Endothelial cell of umbilical vein (primary cell): ENCODE measurements around the gene ABHD14A. TPM values are rescaled to one million over a fixed set of nuclear protein-coding genes. Genes with fewer than 3 reads are reported as not detected.

Experiments
- BruUV-seq: library from RNA; stranded (reverse); fragments of 400-500 nt; replicated peaks from 2 replicates; lab custom pipeline; 2021; lab: Mats Ljungman, UMichigan
- CTCF ChIA-PET: fragments of 300-600, 350-600 bp; sonication (Branson Sonifier 250); formaldehyde crosslinking; loops from one replicate; lab custom pipeline; 2021; ENCODE audit warnings: antibody characterized with exemption, inconsistent platforms; lab: Charles Lee
- POLR2A ChIA-PET: fragments of 300-600, 350-600 bp; sonication (Branson Sonifier 250); formaldehyde crosslinking; loops from one replicate; lab custom pipeline; 2021; ENCODE audit warnings: antibody characterized with exemption, inconsistent platforms; lab: Charles Lee
- DNase-seq: peaks from one replicate; pipeline ENCODE4 v3.0.0-alpha.2; 2011; ENCODE audit warnings: low read depth, low spot score
- FAIRE-seq: peaks from 2 replicates; lab custom pipeline; 2011; peaks lifted over from hg19 to GRCh38; lab: Jason Lieb, UNC
- H2AFZ ChIP-seq: 2 replicates; pipeline ENCODE4 v1.6.0; 2012; ENCODE audit warnings: low read depth, low read length, control low read depth, inconsistent platforms
- H3K27ac ChIP-seq: 2 replicates; pipeline ENCODE4 v1.5.1; 2011; ENCODE audit warnings: low read depth, mild to moderate bottlenecking, control low read depth, low read length, moderate library complexity; ENCODE audit not compliant: insufficient read depth
- H3K27me3 ChIP-seq, 2 experiments: 2 replicates each; pipeline versions ENCODE4 v1.6.0 to v1.6.1; 2011; ENCODE audit warnings: low read length in 2 of 2, mixed read lengths in 1 of 2; ENCODE audit not compliant: control insufficient read depth in 2 of 2, insufficient read depth in 2 of 2
- H3K36me3 ChIP-seq, 2 experiments: 2 replicates in 1 of 2; 3 replicates in 1 of 2; pipeline ENCODE4 v1.5.1; 2011; ENCODE audit warnings: low read length in 2 of 2, mild to moderate bottlenecking in 1 of 2, moderate library complexity in 1 of 2; ENCODE audit not compliant: control insufficient read depth in 2 of 2, insufficient read depth in 2 of 2; ENCODE audit errors: extremely low read depth in 1 of 2
- H3K4me1 ChIP-seq: 3 replicates; pipeline ENCODE4 v1.5.1; 2011; ENCODE audit warnings: mild to moderate bottlenecking, low read length; ENCODE audit not compliant: control insufficient read depth, insufficient read depth; ENCODE audit errors: extremely low read depth
- H3K4me2 ChIP-seq: 2 replicates; pipeline ENCODE4 v1.6.1; 2011; ENCODE audit warnings: low read length, control low read depth, mixed read lengths; ENCODE audit not compliant: insufficient read depth
- H3K4me3 ChIP-seq, 3 experiments: fragments of 200-600 bp in 1 of 3; sonication (generic), shearing (Covaris generic) in 1 of 3; replicated peaks in 1 of 3; 2 replicates each; pipeline ENCODE4 v1.5.1; 2011 to 2016; ENCODE audit warnings: control low read depth in 3 of 3, low read length in 3 of 3, mild to moderate bottlenecking in 2 of 3, inconsistent platforms in 1 of 3, low read depth in 1 of 3, moderate library complexity in 1 of 3; ENCODE audit not compliant: insufficient read depth in 1 of 3
- H3K79me2 ChIP-seq: 2 replicates; pipeline ENCODE4 v1.6.0; 2012; ENCODE audit warnings: low read length, inconsistent platforms; ENCODE audit not compliant: control insufficient read depth, insufficient read depth
- H3K9ac ChIP-seq: replicated peaks from 2 replicates; pipeline ENCODE3; 2011; ENCODE audit warnings: low read length, control low read depth; ENCODE audit not compliant: insufficient read depth; ENCODE audit errors: extremely low read depth
- H3K9me1 ChIP-seq: replicated peaks from 3 replicates; pipeline ENCODE4 v1.6.0; 2011; ENCODE audit warnings: mild to moderate bottlenecking, low read length; ENCODE audit not compliant: control insufficient read depth, insufficient read depth; ENCODE audit errors: extremely low read depth
- H3K9me3 ChIP-seq: replicated peaks from 2 replicates; pipeline ENCODE4 v1.5.1; 2012; ENCODE audit warnings: low read length, inconsistent platforms; ENCODE audit not compliant: control insufficient read depth, insufficient read depth
- H4K20me1 ChIP-seq: replicated peaks from 2 replicates; pipeline ENCODE3; 2011; ENCODE audit warnings: mild to moderate bottlenecking, low read length; ENCODE audit not compliant: control insufficient read depth, insufficient read depth; ENCODE audit errors: extremely low read depth
- CTCF ChIP-seq, 2 donors: IDR thresholded peaks; 1 replicate in 1 of 2; 2 replicates in 1 of 2; pipeline ENCODE4 v1.5.1; 2011; ENCODE audit warnings: low read length in 2 of 2, mild to moderate bottlenecking in 2 of 2, moderate library complexity in 2 of 2, control low read depth in 1 of 2, inconsistent platforms in 1 of 2, low read depth in 1 of 2; ENCODE audit not compliant: insufficient read depth in 1 of 2; ENCODE audit errors: extremely low read depth in 1 of 2
- EZH2 ChIP-seq: IDR thresholded peaks from 2 replicates; pipeline ENCODE4 v1.6.1; 2012; ENCODE audit warnings: borderline replicate concordance, low read depth, mild to moderate bottlenecking, moderate library complexity, low read length, inconsistent platforms; ENCODE audit not compliant: severe bottlenecking
- FOS ChIP-seq: IDR thresholded peaks from 2 replicates; pipeline ENCODE4 v1.6.1; 2011; ENCODE audit warnings: mild to moderate bottlenecking, low read length, moderate library complexity, borderline replicate concordance; ENCODE audit not compliant: insufficient read depth
- GATA2 ChIP-seq: IDR thresholded peaks from 2 replicates; pipeline ENCODE4 v1.7.0; 2011; ENCODE audit warnings: low read depth, mild to moderate bottlenecking, moderate library complexity, mixed read lengths, low read length; ENCODE audit not compliant: insufficient read length, insufficient read depth
- JUN ChIP-seq: IDR thresholded peaks from 2 replicates; pipeline ENCODE4 v1.6.1; 2011; ENCODE audit warnings: borderline replicate concordance, low read depth; ENCODE audit not compliant: insufficient read length, insufficient read depth
- MAX ChIP-seq: IDR thresholded peaks from 2 replicates; pipeline ENCODE4 v1.6.1; 2011; ENCODE audit not compliant: insufficient read depth, insufficient read length
- MYC ChIP-seq: IDR thresholded peaks from one replicate; pipeline ENCODE4 v1.6.1; 2011; ENCODE audit warnings: mild to moderate bottlenecking, low read depth, low read length
- POLR2A ChIP-seq: IDR thresholded peaks from 2 replicates; pipeline ENCODE4 v1.6.1; 2012; ENCODE audit warnings: low read depth, mild to moderate bottlenecking, control low read depth, low read length
- POLR2AphosphoS5 ChIP-seq: IDR thresholded peaks from 2 replicates; pipeline ENCODE4 v1.6.1; 2012; ENCODE audit warnings: low read depth, mild to moderate bottlenecking, control low read depth, low read length, moderate library complexity; ENCODE audit not compliant: insufficient read depth
- dilution Hi-C: fragments of 300-500 bp; cut with MboI; formaldehyde crosslinking; loops from one replicate; pipeline ENCODE4 v1.15.0; 2019; ENCODE audit warnings: low sequenced_read_pairs; ENCODE audit not compliant: extremely low pct_ligation_motif_present
- intact Hi-C: fragments of 100-400 bp; cut with micrococcal nuclease; formaldehyde crosslinking; loops from one replicate; pipeline ENCODE4 v1.10.0; 2022
- polyA plus RNA-seq, 4 experiments: library from polyadenylated mRNA; depleted of rRNA in 3 of 4; stranded (reverse) in 3 of 4; unstranded in 1 of 4; fragments of >200 nt; gene quantifications; 2 replicates each; pipeline versions ENCODE4 v1.2.1 to v1.2.3, GENCODE V29; 2011 to 2012; ENCODE audit warnings: missing spikeins in 1 of 4
- total RNA-seq: library from RNA; stranded (reverse); gene quantifications from 2 replicates; pipeline ENCODE4 v1.2.3, GENCODE V29; 2021

Gene ABHD14A
- total and polyA plus RNA-seq, 2 donors (not counting 3 experiments of a cell fraction or from before 2014, with no cell fraction given): 6.6 to 23.7 TPM

- no peak overlapping the region for H3K4me3 ChIP-seq
- H3K9me3 ChIP-seq: no peaks in the 10 kb centered on the region
- no peak overlapping the region for H3K4me2 ChIP-seq
- dilution Hi-C loops (no loop called here), intact Hi-C loops (no loop called here)
- no peak overlapping the region for H2AFZ ChIP-seq
- no peaks in the 10 kb centered on the region for H3K36me3 ChIP-seq
- TF ChIP-seq MYC (no peak), FOS (no peak), GATA2 (no peak), POLR2A (no peak)
- POLR2A ChIA-PET: no interaction called here
- H3K9me1 ChIP-seq: no peaks in the 10 kb centered on the region
- H3K27ac ChIP-seq: no peak overlapping the region
- H3K27me3 ChIP-seq: no peaks in the 10 kb centered on the region
- no peaks in the 10 kb centered on the region for H4K20me1 ChIP-seq
- no peak for FAIRE-seq
- DNase-seq: no peak
- H3K9ac ChIP-seq: no peak overlapping the region
- CTCF ChIA-PET: interaction anchor here (0.7 to 1.8 kb wide), 6 partner anchors 10 to 100 kb away, joined by 3 to 5 read pairs (median 3); no protein-coding TSS in a partner anchor
- BruUV-seq: no TSS peak
- H3K79me2 ChIP-seq: no peaks in the 10 kb centered on the region
- H3K4me1 ChIP-seq: peaks cover 3% of the 10 kb centered on the region
These were observed 47.6 kb downstream of the ABHD14A start for GRCh38 chr3:52022323-52023100.

- ChIA-PET CTCF (interaction anchor here (1.8 kb wide), 1 partner anchor 86 kb away, joined by 4 read pairs; no protein-coding TSS in a partner anchor), POLR2A (no interaction called here)
- no TSS peak for BruUV-seq
- Histone ChIP-seq H3K9me3 (no peaks in the 10 kb centered on the region), H3K9me1 (no peaks in the 10 kb centered on the region), H3K27ac (no peak overlapping the region), H4K20me1 (no peaks in the 10 kb centered on the region), H2AFZ (peak overlapping the region; percentile 60), H3K79me2 (no peaks in the 10 kb centered on the region), H3K4me2 (no peak overlapping the region), H3K9ac (no peak overlapping the region), H3K4me1 (peaks cover 3% of the 10 kb centered on the region), H3K36me3 (no peaks in the 10 kb centered on the region), H3K27me3 (no peaks in the 10 kb centered on the region), H3K4me3 (no peak overlapping the region)
- dilution Hi-C loops (no loop called here), intact Hi-C loops (no loop called here)
- FAIRE-seq (no peak), DNase-seq (no peak)
- no peak for TF ChIP-seq EZH2
- no peak for TF ChIP-seq CTCF (IDR thresholded peaks at IDR 0.05; ENCODE audit: extremely low read depth in 1 of 2, insufficient read depth in 1 of 2, low read depth in 1 of 2, low read length in 2 of 2)
- TF ChIP-seq POLR2AphosphoS5: no peak
- TF ChIP-seq JUN: no peak
- no peak for TF ChIP-seq GATA2
- TF ChIP-seq MAX: no peak
- no peak for TF ChIP-seq FOS
- no peak for TF ChIP-seq POLR2A
- no peak for TF ChIP-seq MYC
These were observed 48.4 kb downstream of the ABHD14A start for GRCh38 chr3:52023101-52023770.
